ENCODE measurements around the gene RIMS3. TPM values are rescaled to one million over a fixed set of nuclear protein-coding genes. Genes with fewer than 3 reads are reported as not detected.
"Not testable (repeated sequence)": the region's sequence is repeated elsewhere in the genome, so short reads cannot be mapped to it uniquely, and the experiment has no call there.

The RIMS3 gene
- total RNA-seq, result 1 to 10 TPM; 2.9 to 3.6 TPM
- long read RNA-seq, partial matches to known transcripts, result 0 of 3 reads
- long read RNA-seq, other reads (novel, unspliced or antisense), result 3 of 3 reads

- peak; percentile 96 for ATAC-seq
- intact Hi-C loops (cut with DNase I), result loop anchor here in 1 of 2 donors (5.0 kb wide), 2 partner anchors 33 to 53 kb away; no protein-coding TSS in a partner anchor
- peak; percentile 79 for DNase-seq
Measured at GRCh38 chr1:40665335-40666171, at the start of gene RIMS3. Gene RIMS3, minus strand, starts transcription at chr1:40665682. Its CDS starts 23,757 bp downstream, at chr1:40641925.

- no peak for ATAC-seq
- intact Hi-C loops (cut with DNase I), result no loop called here
- DNase-seq, result no peak
Measured at GRCh38 chr1:40712997-40713396, 47.5 kb upstream of the RIMS3 start.

- DNase-seq (no peak), ATAC-seq (no peak)
- intact Hi-C loops (cut with DNase I), result no loop called here
Measured at GRCh38 chr1:40712405-40712944, 47.0 kb upstream of the RIMS3 start.

- intact Hi-C loops (cut with DNase I), result no loop called here
- no peak for DNase-seq
- ATAC-seq, result peak; percentile 9 to 14
Measured at GRCh38 chr1:40711465-40712404, 46.3 kb upstream of the RIMS3 start.

- ATAC-seq, result peak; percentile 14 to 20
- intact Hi-C loops (cut with DNase I), result no loop called here
- no peak for DNase-seq
Measured at GRCh38 chr1:40710581-40711315, 45.3 kb upstream of the RIMS3 start.

DNA sequence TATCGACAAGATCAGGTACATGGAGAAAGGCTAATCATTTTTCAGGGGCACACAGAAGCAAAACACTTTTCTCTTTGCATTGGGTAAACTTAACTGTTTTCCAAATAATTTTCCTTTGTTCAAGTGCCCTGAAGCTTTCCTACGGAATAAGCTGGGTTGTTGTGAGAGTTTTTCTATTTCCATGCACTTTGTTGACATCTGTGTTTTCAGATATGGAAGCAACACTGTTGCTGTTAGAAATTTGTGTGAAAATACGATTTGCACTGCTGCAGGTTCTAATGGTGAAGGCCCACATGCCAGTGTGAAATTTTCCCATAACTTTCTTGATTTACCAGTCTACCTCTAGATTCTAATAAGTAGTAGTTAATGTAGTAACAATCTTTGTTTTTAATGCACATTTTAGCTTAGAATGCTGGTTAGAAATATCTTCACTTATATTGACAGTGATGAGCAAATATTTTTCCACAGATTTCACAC is 44.4 kb upstream of the RIMS3 start:
- DNase-seq, result no peak
- ATAC-seq, result no peak
- intact Hi-C loops (cut with DNase I), result no loop called here

DNA sequence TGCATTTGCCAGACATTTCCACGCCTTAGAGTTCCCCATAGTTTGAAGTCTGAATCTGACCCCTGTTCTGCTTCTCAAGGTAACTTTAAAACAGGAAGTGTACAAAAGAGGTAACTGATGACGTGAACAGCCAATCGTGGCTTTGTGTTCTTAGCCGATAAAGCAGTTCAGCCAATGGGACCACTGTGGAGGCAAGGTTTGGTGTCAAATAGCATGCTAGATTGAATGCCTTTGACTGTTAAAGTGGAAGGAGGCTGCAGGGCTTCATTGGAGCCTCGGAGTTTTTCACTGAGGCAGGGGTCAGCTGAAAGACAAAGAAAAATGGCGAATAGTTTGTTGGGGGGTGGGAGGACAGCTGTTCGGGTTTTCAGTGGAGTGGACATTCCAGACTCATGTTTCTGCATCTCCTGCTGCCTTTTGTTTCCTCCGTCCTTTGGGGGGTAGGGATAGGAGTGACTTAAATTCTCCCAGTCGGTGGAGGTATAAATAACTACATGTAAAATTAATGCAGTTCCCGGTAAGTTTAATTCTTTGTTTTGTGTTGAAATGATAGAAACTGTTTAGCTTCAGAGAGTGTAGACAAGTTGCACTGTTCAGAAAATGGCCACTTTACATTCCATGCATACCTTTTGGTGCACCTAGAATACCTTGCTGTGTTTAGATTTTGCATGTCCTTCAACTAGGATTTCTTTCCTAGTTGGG is 43.8 kb upstream of the RIMS3 start:
- intact Hi-C loops (cut with DNase I), result no loop called here
- peak; percentile 77 for DNase-seq
- peak; percentile 97 for ATAC-seq

DNA sequence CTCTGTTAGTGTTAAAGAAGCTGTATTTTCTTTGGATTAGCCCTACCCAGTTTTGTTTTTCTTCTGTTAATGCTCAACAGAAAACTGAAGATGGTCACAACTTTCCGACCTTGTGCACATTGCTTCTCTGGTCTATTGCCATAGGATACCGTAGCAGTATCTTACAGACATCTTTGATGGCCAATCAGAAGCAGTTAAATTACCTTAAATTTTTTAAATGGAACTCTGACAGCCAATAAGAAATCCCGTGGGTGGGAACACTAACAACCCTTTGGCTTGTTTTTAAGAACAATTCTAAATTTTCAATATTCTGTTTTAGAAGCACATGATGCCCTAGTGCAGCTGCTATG is 43.2 kb upstream of the RIMS3 start:
- DNase-seq, result no peak
- intact Hi-C loops (cut with DNase I), result no loop called here
- ATAC-seq, result peak; percentile 50 to 81

DNA sequence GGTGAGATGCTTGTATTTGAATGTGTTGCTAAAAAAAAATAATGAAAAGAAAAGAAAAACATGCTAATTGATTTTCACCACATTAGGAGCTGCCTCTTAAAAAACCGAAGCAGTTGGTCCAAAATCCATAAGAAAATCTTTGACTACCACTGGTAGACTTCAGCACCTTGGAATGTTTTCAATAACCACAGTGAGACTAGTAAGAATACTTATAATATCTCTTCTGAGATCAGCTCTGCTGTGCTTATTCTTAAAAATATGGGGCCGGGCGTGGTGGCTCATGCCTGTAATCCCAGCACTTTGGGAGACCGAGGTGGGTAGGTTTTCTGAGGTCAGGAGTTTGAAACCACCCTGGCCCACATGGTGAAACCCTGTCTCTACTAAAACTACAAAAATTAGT is 41.1 kb upstream of the RIMS3 start:
- no peak for ATAC-seq
- no peak for DNase-seq
- intact Hi-C loops (cut with DNase I), result no loop called here

DNA sequence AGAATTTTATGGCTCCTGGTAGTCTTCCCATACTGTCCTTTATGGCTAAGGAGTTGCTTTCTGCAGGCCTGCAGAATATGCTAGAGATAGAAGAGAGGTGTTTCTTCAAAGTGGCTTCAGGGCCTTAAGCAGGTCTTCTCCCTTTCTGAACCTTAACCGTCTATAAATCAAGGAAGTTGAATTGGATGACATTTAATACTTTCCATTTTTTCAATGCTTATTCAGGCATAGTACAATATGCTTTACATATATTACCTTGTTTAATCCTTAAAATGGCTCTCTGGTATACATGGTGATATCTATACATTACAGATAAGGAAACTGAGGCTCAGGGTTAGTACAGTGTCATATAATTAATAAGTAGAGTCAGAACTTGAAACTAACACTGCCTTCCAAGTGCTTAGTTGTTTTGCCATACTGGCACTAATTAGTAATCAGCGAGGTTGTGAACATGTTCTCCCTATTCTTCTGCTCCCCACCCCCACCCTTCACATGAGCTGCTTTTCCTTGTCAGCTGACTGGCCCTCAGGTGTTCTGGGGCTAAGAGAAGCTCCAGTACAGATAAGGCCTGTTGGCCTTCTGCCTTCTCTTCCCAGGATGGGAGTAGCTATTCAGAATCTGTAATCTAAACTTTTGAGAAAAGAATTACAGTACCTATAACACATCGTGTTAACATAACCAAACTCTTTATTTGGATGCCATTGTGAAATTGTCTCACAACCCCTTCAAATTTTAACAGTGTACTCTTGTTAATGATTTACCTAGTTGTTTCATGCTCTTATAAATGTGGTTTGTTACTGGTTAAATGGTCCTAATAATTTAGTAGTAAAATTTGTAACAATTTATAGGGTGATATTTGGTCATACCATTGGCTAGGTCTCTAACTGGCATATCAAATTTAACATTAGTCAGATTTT is 39.6 kb upstream of the RIMS3 start:
- no peak for DNase-seq
- intact Hi-C loops (cut with DNase I), result no loop called here
- no peak for ATAC-seq

- DNase-seq (no peak), ATAC-seq (peak in 1 of 2 donors; percentile 35)
- intact Hi-C loops (cut with DNase I), result no loop called here
Measured at GRCh38 chr1:40703316-40703715, 37.8 kb upstream of the RIMS3 start.

GRCh38 chr1:40702810-40703209 is 37.3 kb upstream of the RIMS3 start:
- ATAC-seq; intact Hi-C loops (cut with DNase I); DNase-seq: not testable (repeated sequence)

DNA sequence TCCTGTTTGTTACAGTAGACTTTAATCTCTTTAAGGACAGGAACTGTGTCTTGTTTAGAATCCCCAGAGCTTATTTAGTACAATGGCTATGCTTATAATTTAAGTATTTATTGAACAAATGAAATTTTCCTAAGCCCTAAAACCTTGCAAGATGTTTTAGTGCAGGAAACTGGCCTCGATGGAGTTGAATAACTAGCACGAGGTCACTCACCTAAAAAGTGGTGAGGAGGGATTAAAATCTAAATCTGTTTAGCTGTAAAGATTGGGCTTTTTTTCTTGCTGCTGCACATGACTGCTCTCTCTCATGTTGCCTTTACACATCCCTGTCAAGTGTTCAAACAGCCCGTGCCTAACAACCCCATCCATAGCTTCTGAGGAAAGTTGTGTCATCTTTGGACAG is 36.2 kb upstream of the RIMS3 start:
- intact Hi-C loops (cut with DNase I), result no loop called here
- ATAC-seq, result no peak

DNA sequence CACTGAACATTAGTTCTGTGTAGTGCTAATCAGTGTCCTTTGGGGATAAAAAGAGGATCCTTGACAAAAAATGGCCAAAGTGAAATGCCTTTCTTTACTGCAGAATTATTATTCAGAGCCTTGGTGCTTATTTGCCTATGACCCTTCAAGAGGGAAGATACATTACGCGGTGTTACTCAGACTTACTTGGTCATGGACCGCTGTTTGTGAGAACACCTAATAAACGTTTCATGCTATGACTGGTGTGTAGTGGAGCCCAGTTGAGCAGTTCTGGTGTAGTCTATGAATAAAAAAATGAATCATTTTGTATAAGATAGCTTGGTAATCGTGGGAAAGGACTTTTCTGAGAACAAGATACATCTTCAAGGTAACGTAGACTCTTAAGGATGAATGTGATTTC is 34.3 kb upstream of the RIMS3 start:
- DNase-seq (no peak), ATAC-seq (no peak)
- intact Hi-C loops (cut with DNase I), result no loop called here

More for the DNA sequence above, 36.2 kb upstream of the RIMS3 start:
- no peak for DNase-seq

DNA sequence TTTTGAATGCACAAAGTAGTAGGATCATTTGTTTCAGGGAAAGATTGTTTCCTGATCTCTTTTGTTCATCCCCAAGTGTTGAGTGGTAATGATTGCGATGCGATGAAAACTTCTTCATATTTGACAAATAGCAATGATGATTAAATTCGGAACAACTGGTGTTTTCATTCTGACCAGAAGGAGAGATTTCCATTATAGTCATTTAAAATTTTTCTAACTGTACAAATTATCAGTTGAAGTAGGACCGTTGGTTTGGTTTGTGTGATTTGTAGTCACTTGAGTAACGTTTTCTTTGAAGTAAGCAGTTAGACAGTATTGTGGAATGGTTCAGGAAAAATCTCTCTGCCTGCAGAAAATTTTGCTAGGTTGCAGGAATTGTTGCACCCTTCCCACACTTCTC is 32.0 kb upstream of the RIMS3 start:
- intact Hi-C loops (cut with DNase I), result no loop called here
- DNase-seq (no peak), ATAC-seq (no peak)

GRCh38 chr1:40696294-40696693 is 30.8 kb upstream of the RIMS3 start:
- DNase-seq (no peak), ATAC-seq (no peak)
- intact Hi-C loops (cut with DNase I), result no loop called here

DNA sequence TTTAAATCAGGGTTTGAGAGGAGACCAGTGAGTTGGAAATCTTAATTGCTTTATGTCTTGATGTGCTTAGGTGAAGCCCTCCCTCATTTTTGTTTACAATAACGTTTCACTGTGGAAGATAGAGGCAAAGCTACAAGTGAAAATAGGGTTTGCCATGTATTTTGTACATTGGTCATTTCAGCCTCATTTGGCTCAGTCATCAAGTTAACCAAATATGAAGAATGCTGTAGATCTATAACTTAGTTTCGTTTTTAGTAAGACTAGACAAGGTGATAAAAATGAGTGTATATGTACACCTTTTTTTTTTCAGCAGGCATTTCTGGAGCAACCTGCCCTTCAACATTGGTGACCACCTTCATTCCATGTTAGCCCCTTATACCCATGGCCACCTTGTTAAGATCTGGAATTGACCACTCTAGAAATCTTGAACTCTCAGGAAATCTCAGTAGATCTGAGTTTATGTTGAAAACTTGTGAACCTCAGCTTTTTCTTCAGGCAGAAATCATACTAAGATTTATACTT is 28.9 kb upstream of the RIMS3 start:
- no peak for DNase-seq
- intact Hi-C loops (cut with DNase I), result no loop called here
- ATAC-seq, result no peak

Data from left cardiac atrium (tissue), 4 donors.